Right lobe of liver (tissue), 6 donors: Measurements from ENCODE around the gene ASF1B. TPM values are rescaled to one million over a fixed set of nuclear protein-coding genes. Genes with fewer than 3 reads are reported as not detected.

Experiments
- ATAC-seq, 4 donors: fragments of 200-7000 bp; cut with Tn5 transposase; one replicate each; pipeline ENCODE4 v1.9.1; 2020; ENCODE audit warnings: mild to moderate bottlenecking in 4 of 4, moderate library complexity in 4 of 4
- DNase-seq, 3 donors: peaks; one replicate each; pipeline ENCODE4 v3.0.0-alpha.2; 2020
- H3K27ac ChIP-seq, 3 donors: fragments of 200-600 bp; one replicate each; pipeline ENCODE4 v1.8.0; 2022
- H3K27me3 ChIP-seq, 2 donors: fragments of 200-600 bp; one replicate each; pipeline ENCODE4 v1.8.0; 2022
- H3K36me3 ChIP-seq, 4 donors: fragments of 200-600 bp; sonication (generic) in 1 of 4; one replicate each; pipeline versions ENCODE4 v1.5.1 to v1.8.0; 2017 to 2022; ENCODE audit warnings: control low read depth in 1 of 4
- H3K4me1 ChIP-seq, 4 donors: fragments of 200-600 bp; sonication (generic) in 1 of 4; one replicate each; pipeline versions ENCODE4 v1.5.1 to v1.8.0; 2017 to 2022; ENCODE audit warnings: control low read depth in 1 of 4
- H3K4me3 ChIP-seq, 3 donors: fragments of 200-600 bp; one replicate each; pipeline ENCODE4 v1.8.0; 2022
- H3K9me3 ChIP-seq, 4 donors: fragments of 200-600 bp; sonication (generic) in 1 of 4; one replicate each; pipeline versions ENCODE4 v1.5.1 to v1.8.0; 2017 to 2022; ENCODE audit warnings: control low read depth in 1 of 4
- CTCF ChIP-seq, 4 donors: fragments of 200-600 bp in 3 of 4; fragments of 450-650 bp in 1 of 4; IDR thresholded peaks; one replicate each; pipeline versions ENCODE4 v1.5.1 to v1.8.0; 2016 to 2022; ENCODE audit warnings: antibody characterized with exemption in 4 of 4, mild to moderate bottlenecking in 2 of 4
- POLR2A ChIP-seq: fragments of 450-650 bp; IDR thresholded peaks from one replicate; pipeline ENCODE4 v1.6.1; 2017; ENCODE audit warnings: antibody characterized with exemption, mild to moderate bottlenecking
- WGBS: methylation state at CpG from one replicate; pipeline ENCODE4 v1.1.6; 2018; ENCODE audit warnings: low coverage, low lambda C conversion rate; ENCODE audit not compliant: insufficient coverage; ENCODE audit errors: missing lambda C conversion rate; 5-methylcytosine and 5-hydroxymethylcytosine counted together
- intact Hi-C, 2 donors: fragments of 100-400 bp; cut with DNase I; formaldehyde crosslinking; loops; one replicate each; pipeline versions ENCODE4 v1.11.2 to v1.14.1; 2022
- total RNA-seq, 6 experiments: library from RNA; depleted of rRNA in 2 of 6; stranded (reverse); fragments of >200 nt in 2 of 6; fragmentation: NEBNext Ultra II Directional in 3 of 6; extraction: Animal tissue kit (Norgen Biotek cat#: 25700) in 3 of 6; gene quantifications; one replicate each; pipeline versions ENCODE4 v1.1.0 to v1.2.4, GENCODE V29; 2016 to 2023
- donor health status: DM: no; HTN: yes; CAD: no.
- donor health status: DM: no; HTN: no; CAD: no.
- donor health status: DM: no; HTN: no; CAD: no.
- donor health status: DM: no; HTN: yes; CAD: no.
- donor health status: DM: no; HTN: yes; CAD: no.

Gene ASF1B
- total RNA-seq, 6 experiments from 2014 or later: 0.24 to 5.3 (median 0.61) TPM

- Histone ChIP-seq H3K4me1 (no peaks in the 10 kb centered on the region), H3K27ac (no peak overlapping the region), H3K4me3 (no peak overlapping the region), H3K9me3 (no peaks in the 10 kb centered on the region), H3K27me3 (no peaks in the 10 kb centered on the region), H3K36me3 (peaks cover 0 to 5% (median 0%) of the 10 kb centered on the region in 4 donors)
- intact Hi-C loops: no loop called here
- DNase-seq (no peak), ATAC-seq (no peak)
- no peak for TF ChIP-seq CTCF (IDR thresholded peaks at IDR 0.05)
- no peak for TF ChIP-seq POLR2A
- no CpG with 5 or more reads among the region's 26 CpGs for WGBS
Observed at GRCh38 chr19:14156971-14157717, 20.8 kb upstream of the ASF1B start.

DNA sequence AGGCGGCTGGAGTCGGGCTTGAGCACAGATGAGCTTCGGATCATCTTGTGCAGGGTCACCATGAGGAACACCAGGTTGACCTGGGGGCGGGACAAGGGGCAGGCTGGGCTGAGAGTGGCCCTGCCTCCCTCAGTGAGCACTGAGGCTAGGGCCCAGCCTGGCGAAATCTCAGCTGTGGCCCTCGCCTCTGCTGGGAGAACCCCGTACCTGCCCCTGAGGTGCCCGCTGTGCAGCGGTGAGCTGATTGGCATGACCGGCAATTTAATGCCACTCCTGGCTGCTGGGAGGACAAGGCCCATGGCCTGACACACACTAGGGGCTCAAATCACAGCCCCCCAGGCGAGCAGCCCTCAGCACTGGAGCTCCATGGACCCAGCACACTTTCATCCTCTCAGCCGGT lies 19.7 kb upstream of the ASF1B start:
- H3K4me3 ChIP-seq: no peak overlapping the region
- DNase-seq: no peak
- no peaks in the 10 kb centered on the region for H3K27me3 ChIP-seq
- no peaks in the 10 kb centered on the region for H3K4me1 ChIP-seq
- H3K36me3 ChIP-seq: peaks cover 0 to 5% (median 0%) of the 10 kb centered on the region in 4 donors
- no peak for ATAC-seq
- H3K27ac ChIP-seq: no peak overlapping the region
- H3K9me3 ChIP-seq: no peaks in the 10 kb centered on the region
- no peak for TF ChIP-seq CTCF (IDR thresholded peaks at IDR 0.05)
- TF ChIP-seq POLR2A: no peak
- no CpG with 5 or more reads among the region's 12 CpGs for WGBS
- intact Hi-C loops: no loop called here

- Histone ChIP-seq H3K4me1 (no peaks in the 10 kb centered on the region), H3K9me3 (no peaks in the 10 kb centered on the region), H3K4me3 (no peak overlapping the region), H3K36me3 (peaks cover 0 to 5% (median 0%) of the 10 kb centered on the region in 4 donors), H3K27me3 (no peaks in the 10 kb centered on the region), H3K27ac (no peak overlapping the region)
- DNase-seq (no peak), ATAC-seq (no peak)
- intact Hi-C loops: no loop called here
- TF ChIP-seq CTCF (IDR thresholded peaks at IDR 0.05): no peak
- no peak for TF ChIP-seq POLR2A
- WGBS: 96% methylated on average over 5 of the region's 17 CpGs
Observed at GRCh38 chr19:14155371-14155770, 19.0 kb upstream of the ASF1B start.

- DNase-seq: no peak
- no peak overlapping the region for H3K27ac ChIP-seq
- 94% methylated on average over 6 of the region's 12 CpGs for WGBS
- no peak for TF ChIP-seq POLR2A
- TF ChIP-seq CTCF (IDR thresholded peaks at IDR 0.05): no peak
- intact Hi-C loops: no loop called here
- H3K36me3 ChIP-seq: peaks cover 0 to 5% (median 0%) of the 10 kb centered on the region in 4 donors
- H3K4me3 ChIP-seq: no peak overlapping the region
- no peaks in the 10 kb centered on the region for H3K27me3 ChIP-seq
- ATAC-seq: no peak
- no peaks in the 10 kb centered on the region for H3K4me1 ChIP-seq
- no peaks in the 10 kb centered on the region for H3K9me3 ChIP-seq
Observed at GRCh38 chr19:14152713-14153112, 16.3 kb upstream of the ASF1B start.
